Hepatocyte (in vitro differentiated cells): ENCODE measurements around the gene PATL1.

Source experiments
- CTCF ChIP-seq: fragments of 200-600 bp; sonication (generic); IDR thresholded peaks from 2 replicates; pipeline ENCODE4 v1.5.1; 2016; ENCODE audit warnings: antibody characterized with exemption, mild to moderate bottlenecking; ENCODE audit not compliant: poor library complexity
- EZH2 ChIP-seq: fragments of 200-600 bp; sonication (generic); IDR thresholded peaks from 2 replicates; pipeline ENCODE4 v1.6.1; 2016; ENCODE audit warnings: antibody characterized with exemption, mild to moderate bottlenecking, borderline replicate concordance
- EZH2phosphoT487 ChIP-seq: fragments of 200-600 bp; sonication (generic); IDR thresholded peaks from one replicate; pipeline ENCODE4 v1.6.1; 2018; ENCODE audit warnings: antibody characterized with exemption, mild to moderate bottlenecking, low read depth, moderate library complexity; ENCODE audit not compliant: unreplicated experiment, severe bottlenecking

DNA sequence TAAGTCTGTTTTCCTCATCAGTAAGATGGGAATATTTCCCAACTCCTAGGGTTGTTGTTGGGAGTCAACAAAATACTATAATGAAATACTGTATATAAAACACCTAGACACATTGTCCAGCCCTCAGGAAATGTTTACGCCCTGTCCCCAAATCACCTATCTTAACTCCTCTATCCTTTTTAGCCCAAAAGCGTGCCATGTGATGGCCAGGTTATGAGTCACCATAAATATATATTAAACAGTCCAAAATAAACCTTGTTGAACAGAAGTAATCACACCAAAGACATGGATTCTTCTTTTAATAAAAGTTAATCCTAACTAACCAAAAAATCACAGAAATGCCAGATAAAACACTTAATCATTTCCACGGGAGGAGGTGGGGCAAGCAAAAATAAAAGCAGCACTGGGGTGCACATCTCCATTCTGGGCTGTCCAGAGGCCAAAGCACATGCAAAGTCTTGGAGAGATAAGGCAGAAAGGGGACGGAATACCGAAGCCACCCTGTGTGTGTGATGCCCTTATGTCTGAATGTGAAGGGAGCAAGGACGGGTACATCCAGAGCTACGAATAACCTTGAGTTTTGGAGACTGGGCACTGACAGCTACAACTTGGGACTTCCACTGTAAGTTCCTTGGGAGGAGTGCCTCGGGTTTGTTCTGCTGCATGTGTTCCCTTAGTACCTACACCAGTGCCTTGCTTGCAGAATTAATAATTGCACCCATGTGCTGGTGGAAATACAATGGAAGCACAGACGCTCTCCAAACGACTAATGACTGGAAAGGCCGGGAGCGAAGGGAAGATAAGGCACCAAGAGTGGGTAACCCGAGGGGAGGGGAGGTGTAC lies 54.3 kb downstream of the PATL1 start:
- TF ChIP-seq CTCF (no peak), EZH2 (no peak), EZH2phosphoT487 (no peak)
